K562 (cell line): ENCODE data around the gene SLC5A6. TPM values are rescaled to one million over a fixed set of nuclear protein-coding genes. Genes with fewer than 3 reads are reported as not detected.

Source experiments
- ATAC-seq: fragments of 200-7000 bp; cut with Tn5 transposase; 3 replicates; pipeline ENCODE4 v1.9.1; 2020; ENCODE audit warnings: moderate library complexity
- BruUV-seq: library from RNA; stranded (reverse); fragments of 400-500 nt; replicated peaks from 2 replicates; lab custom pipeline; 2021; lab: Mats Ljungman, UMichigan
- CTCF ChIA-PET: fragments of 300-600 bp; formaldehyde crosslinking; extraction: SDS; loops from one replicate; lab custom pipeline; 2021; ENCODE audit warnings: low intra/inter-chr PET ratio; lab: Yijun Ruan, JAX
- POLR2A ChIA-PET: fragments of 300-600, 350-650 bp; sonication (Branson Sonifier 250); formaldehyde crosslinking; extraction: SDS; loops from one replicate; lab custom pipeline; 2021; ENCODE audit warnings: antibody characterized with exemption, inconsistent platforms; lab: Yijun Ruan, JAX
- DNase-seq, 4 experiments: peaks; one replicate each; pipeline versions ENCODE4 v3.0.0 to v3.0.0-alpha.2; 2011 to 2018; ENCODE audit warnings: low spot score in 3 of 4, mixed read lengths in 3 of 4; ENCODE audit errors: extremely low read depth in 1 of 4
- FAIRE-seq: peaks from 2 replicates; lab custom pipeline; 2011; peaks lifted over from hg19 to GRCh38; lab: Jason Lieb, UNC
- H2AFZ ChIP-seq: 2 replicates; pipeline ENCODE4 v1.6.0; 2011; ENCODE audit warnings: low read depth, low read length, control low read depth, inconsistent platforms
- H3K27ac ChIP-seq: fragments of 200-600 bp; 3 replicates; pipeline ENCODE4 v1.8.0; 2011; ENCODE audit warnings: low read depth, mild to moderate bottlenecking, control low read depth, inconsistent platforms, low read length, moderate library complexity, mixed read lengths; ENCODE audit errors: extremely low read depth
- H3K27me3 ChIP-seq, 2 experiments: fragments of 300-600 bp in 1 of 2; 2 replicates in 1 of 2; 3 replicates in 1 of 2; pipeline versions ENCODE4 v1.6.0 to v1.8.0; 2011; ENCODE audit warnings: inconsistent platforms in 2 of 2, low read length in 2 of 2, mild to moderate bottlenecking in 1 of 2, mixed read lengths in 1 of 2, moderate library complexity in 1 of 2; ENCODE audit not compliant: control insufficient read depth in 2 of 2, insufficient read depth in 2 of 2
- H3K36me3 ChIP-seq: fragments of 300-600 bp; 3 replicates; pipeline ENCODE4 v1.8.0; 2011; ENCODE audit warnings: mild to moderate bottlenecking, low read length, inconsistent platforms; ENCODE audit not compliant: control insufficient read depth, insufficient read depth
- H3K4me1 ChIP-seq, 2 experiments: fragments of 200-600 bp in 1 of 2; replicated peaks in 1 of 2; 2 replicates in 1 of 2; 3 replicates in 1 of 2; pipeline versions ENCODE4 v1.5.1 to v1.8.0; 2011; ENCODE audit warnings: inconsistent platforms in 2 of 2, low read length in 2 of 2, mild to moderate bottlenecking in 1 of 2, mixed read lengths in 1 of 2, moderate library complexity in 1 of 2; ENCODE audit not compliant: control insufficient read depth in 2 of 2, insufficient read depth in 2 of 2
- H3K4me2 ChIP-seq: 2 replicates; pipeline ENCODE4 v1.6.1; 2011; ENCODE audit warnings: low read length, control low read depth, inconsistent platforms, mixed read lengths; ENCODE audit not compliant: insufficient read depth
- H3K4me3 ChIP-seq: fragments of 200-600 bp; sonication (generic), shearing (Covaris generic); 2 replicates; pipeline ENCODE4 v1.5.1; 2016; ENCODE audit warnings: control low read depth, inconsistent platforms
- H3K79me2 ChIP-seq: fragments of 200-600 bp; 3 replicates; pipeline ENCODE4 v1.8.0; 2011; ENCODE audit warnings: low read length, inconsistent platforms; ENCODE audit not compliant: control insufficient read depth, insufficient read depth
- H3K9ac ChIP-seq, 2 experiments: 2 replicates each; pipeline versions ENCODE4 v1.6.0 to v1.6.1; 2011; ENCODE audit warnings: low read depth in 2 of 2, low read length in 2 of 2, control low read depth in 1 of 2, inconsistent platforms in 1 of 2, mild to moderate bottlenecking in 1 of 2, mixed read lengths in 1 of 2; ENCODE audit not compliant: insufficient read depth in 1 of 2
- H3K9me1 ChIP-seq: one replicate; pipeline ENCODE4 v1.6.0; 2011; ENCODE audit warnings: inconsistent platforms, mild to moderate bottlenecking, low read length, moderate library complexity; ENCODE audit not compliant: control insufficient read depth, insufficient read depth
- H3K9me3 ChIP-seq: replicated peaks from 2 replicates; pipeline ENCODE4 v1.5.1; 2011; ENCODE audit warnings: low read depth, low read length, inconsistent platforms; ENCODE audit not compliant: control insufficient read depth, insufficient read depth
- H4K20me1 ChIP-seq: replicated peaks from 2 replicates; pipeline ENCODE4 v1.6.1; 2011; ENCODE audit warnings: low read length, inconsistent platforms, mixed read lengths; ENCODE audit not compliant: control insufficient read depth, insufficient read depth
- BRD9 ChIP-seq: fragments of 450-650 bp; IDR thresholded peaks from 2 replicates; pipeline ENCODE4 v1.6.1; 2018; ENCODE audit warnings: low read depth; ENCODE audit not compliant: partially characterized antibody
- CHD1 ChIP-seq: fragments of 200-600 bp; sonication (generic); IDR thresholded peaks from one replicate; pipeline ENCODE4 v1.6.1; 2012; ENCODE audit warnings: mild to moderate bottlenecking, moderate library complexity, low read length, inconsistent platforms
- GATAD2B ChIP-seq: fragments of 450-650 bp; IDR thresholded peaks from 2 replicates; pipeline ENCODE4 v1.6.1; 2017; ENCODE audit warnings: mild to moderate bottlenecking, borderline replicate concordance
- GTF2A2 ChIP-seq: IDR thresholded peaks from 2 replicates; pipeline ENCODE4 v1.6.1; 2016; ENCODE audit warnings: mild to moderate bottlenecking, missing genetic modification characterization, missing compliant biosample characterization
- ILK ChIP-seq: fragments of 450-650 bp; IDR thresholded peaks from 2 replicates; pipeline ENCODE4 v1.6.1; 2016; ENCODE audit warnings: missing genetic modification characterization, low read depth, mild to moderate bottlenecking, missing compliant biosample characterization, moderate library complexity, borderline replicate concordance
- PHF21A ChIP-seq: fragments of 450-650 bp; IDR thresholded peaks from 2 replicates; pipeline ENCODE4 v1.6.1; 2017; ENCODE audit warnings: low read depth, borderline replicate concordance
- POLR2AphosphoS5 ChIP-seq: IDR thresholded peaks from 2 replicates; pipeline ENCODE4 v1.6.1; 2011; ENCODE audit warnings: mild to moderate bottlenecking, low read depth, low read length, moderate library complexity; ENCODE audit not compliant: control insufficient read depth, insufficient read depth
- SREBF1 ChIP-seq: fragments of 150-350 bp; IDR thresholded peaks from 2 replicates; pipeline ENCODE4 v1.6.1; 2014; ENCODE audit warnings: antibody characterized with exemption, low read depth, low read length, borderline replicate concordance
- ZNF175 ChIP-seq: fragments of 200-800 bp; sonication (Bioruptor generic); IDR thresholded peaks from 2 replicates; pipeline ENCODE4 v1.6.1; 2016; ENCODE audit warnings: low read depth, mild to moderate bottlenecking, missing genetic modification characterization, missing compliant biosample characterization
- ZNF224 ChIP-seq: sonication (generic); formaldehyde crosslinking; IDR thresholded peaks from 2 replicates; pipeline ENCODE4 v1.8.0; 2022; ENCODE audit warnings: mild to moderate bottlenecking, missing genetic modification reagents
- ZZZ3 ChIP-seq: fragments of 450-650 bp; IDR thresholded peaks from 2 replicates; pipeline ENCODE4 v1.6.1; 2016; ENCODE audit warnings: antibody characterized with exemption, mild to moderate bottlenecking, moderate library complexity
- WGBS: fragments of 100-300 bp; shearing (Covaris generic); methylation state at CpG from one replicate; pipeline ENCODE4 v1.1.6; 2016; ENCODE audit warnings: low coverage, mixed read lengths; ENCODE audit not compliant: insufficient coverage; ENCODE audit errors: missing lambda C conversion rate; 5-methylcytosine and 5-hydroxymethylcytosine counted together
- in situ Hi-C: fragments of 300-500 bp; cut with MboI; formaldehyde crosslinking; loops from 4 replicates; pipeline ENCODE4 v1.15.0; 2018; ENCODE audit warnings: inconsistent platforms, mixed read lengths
- intact Hi-C: fragments of 100-400 bp; cut with micrococcal nuclease; formaldehyde crosslinking; loops from 2 replicates; pipeline ENCODE4 v1.14.2; 2022
- polyA plus RNA-seq, 8 experiments: library from polyadenylated mRNA; depleted of rRNA in 4 of 8; stranded (reverse) in 5 of 8; unstranded in 3 of 8; fragments of >200 nt; fragmentation: Nextera tagmentation in 2 of 8; fragmentation: Illumina TruSeq in 1 of 8; extraction: Ambion mirVana in 2 of 8; extraction: Trizol in 1 of 8; gene quantifications; 2 replicates each; pipeline versions ENCODE4 v1.2.1 to v1.2.3, GENCODE V29; 2011 to 2014; ENCODE audit warnings: inconsistent platforms in 1 of 8, missing spikeins in 1 of 8
- total RNA-seq, 7 experiments: library from RNA; depleted of rRNA in 6 of 7; stranded (reverse); fragments of >200 nt in 6 of 7; fragmentation: Illumina TruSeq in 2 of 7; extraction: Trizol in 2 of 7; gene quantifications; 2 replicates each; pipeline versions ENCODE4 v1.2.1 to v1.2.3, GENCODE V29; 2011 to 2021; ENCODE audit warnings: low replicate concordance in 1 of 7
- TF ChIP-seq, protein P1 (sequence below): fragments of 450-650 bp; conservative IDR thresholded peaks from 2 replicates; pipeline ENCODE4 v1.6.1; 2016; ENCODE audit warnings: missing genetic modification characterization, low read depth, mild to moderate bottlenecking, missing compliant biosample characterization, moderate library complexity
- TF ChIP-seq, protein P2 (sequence below): fragments of 450-650 bp; IDR thresholded peaks from 2 replicates; pipeline ENCODE4 v1.6.1; 2016; ENCODE audit warnings: antibody characterized with exemption
- TF ChIP-seq, protein P3 (sequence below): fragments of 450-650 bp; IDR thresholded peaks from 2 replicates; pipeline ENCODE4 v1.6.1; 2016; ENCODE audit warnings: borderline replicate concordance

SLC5A6 gene
- total and polyA plus RNA-seq, 9 of the 15 experiments (the other 6 are each of a cell fraction or from before 2014, with no cell fraction given), result 32.6 to 137 (median 107) TPM

DNA sequence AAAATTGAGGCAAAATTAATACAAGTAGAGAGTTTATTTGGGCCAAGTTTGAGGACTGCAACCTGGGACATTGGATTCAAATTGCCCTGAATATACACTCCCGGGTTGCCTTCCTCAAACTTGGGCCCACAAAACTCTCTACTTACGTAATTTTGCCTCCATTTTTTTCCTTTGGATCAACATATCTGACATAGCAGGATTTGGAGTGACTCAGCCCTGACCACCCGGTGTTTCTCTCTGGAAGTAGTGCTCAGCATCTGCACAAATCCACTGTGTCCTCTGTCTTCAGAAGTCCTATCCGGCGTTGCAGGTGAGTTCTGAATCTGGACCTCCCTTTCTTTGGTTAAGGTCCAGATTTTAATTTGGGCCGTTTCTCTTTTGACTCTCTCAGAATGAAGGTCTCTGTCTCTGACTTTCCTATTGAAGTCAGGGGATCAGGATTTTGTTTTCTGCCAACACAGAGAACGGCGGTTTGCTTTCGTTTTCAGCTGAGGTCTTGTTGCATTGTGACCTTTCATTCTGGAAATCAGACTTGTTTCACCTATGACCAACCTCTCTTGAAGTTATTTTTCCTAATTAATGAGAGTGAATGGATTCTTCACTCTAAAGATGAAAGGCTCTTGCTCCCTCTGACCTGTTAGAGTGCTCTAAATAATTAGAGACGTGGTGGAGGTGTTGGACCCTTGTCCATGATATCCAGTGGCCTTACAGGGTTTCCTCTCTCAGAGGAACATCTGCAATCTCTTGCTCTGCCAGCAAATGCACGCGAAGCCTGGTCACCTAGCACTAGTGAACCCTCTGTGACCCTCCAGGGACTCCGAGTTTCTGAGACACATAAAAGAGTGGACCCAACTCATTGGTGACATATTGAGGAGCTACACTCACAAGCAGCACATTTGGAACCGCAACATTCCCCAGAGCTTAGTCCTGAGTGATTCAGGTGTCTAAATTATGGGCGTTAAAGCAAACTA, 49.6 kb downstream of the SLC5A6 start (continued):
- TF ChIP-seq, protein P1, sequence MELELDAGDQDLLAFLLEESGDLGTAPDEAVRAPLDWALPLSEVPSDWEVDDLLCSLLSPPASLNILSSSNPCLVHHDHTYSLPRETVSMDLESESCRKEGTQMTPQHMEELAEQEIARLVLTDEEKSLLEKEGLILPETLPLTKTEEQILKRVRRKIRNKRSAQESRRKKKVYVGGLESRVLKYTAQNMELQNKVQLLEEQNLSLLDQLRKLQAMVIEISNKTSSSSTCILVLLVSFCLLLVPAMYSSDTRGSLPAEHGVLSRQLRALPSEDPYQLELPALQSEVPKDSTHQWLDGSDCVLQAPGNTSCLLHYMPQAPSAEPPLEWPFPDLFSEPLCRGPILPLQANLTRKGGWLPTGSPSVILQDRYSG, result no peak
- TF ChIP-seq GATAD2B (no peak), BRD9 (no peak)

DNA sequence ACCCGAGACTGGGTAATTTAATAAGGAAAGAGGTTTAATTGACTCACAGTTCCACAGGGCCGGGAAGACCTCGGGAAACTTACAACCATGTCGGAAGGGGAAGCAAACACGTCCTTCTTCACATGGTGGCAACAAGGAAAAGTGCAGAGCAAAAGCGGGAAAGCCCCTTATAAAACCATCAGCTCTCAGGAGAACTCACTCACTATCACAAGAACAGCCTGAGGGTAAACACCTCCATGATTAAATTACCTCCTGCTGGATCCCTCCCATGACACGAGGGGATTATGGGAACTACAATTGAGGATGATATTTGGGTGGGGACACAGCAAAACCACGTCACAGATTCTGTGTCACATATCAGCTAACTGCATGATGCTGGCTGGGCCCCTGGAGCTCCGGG, 51.9 kb downstream of the SLC5A6 start:
- no peak for DNase-seq
- in situ Hi-C loops (no loop called here), intact Hi-C loops (no loop called here)
- BruUV-seq, result no TSS peak
- no peaks in the 10 kb centered on the region for H3K79me2 ChIP-seq
- POLR2A ChIA-PET, result interaction anchor here (0.6 kb wide), 1 partner anchor 43 kb away, joined by 4 read pairs; no protein-coding TSS in a partner anchor
- no peaks in the 10 kb centered on the region for H3K9me3 ChIP-seq
- no peak for FAIRE-seq
- H3K27me3 ChIP-seq, result no peaks in the 10 kb centered on the region
- no peak overlapping the region for H3K4me3 ChIP-seq
- no peak overlapping the region for H3K9ac ChIP-seq
- H3K4me2 ChIP-seq, result no peak overlapping the region
- CTCF ChIA-PET, result no interaction called here
- H2AFZ ChIP-seq, result peak overlapping the region; percentile 9; the same call in 1 of the 2 replicates
- H3K27ac ChIP-seq, result no peak overlapping the region
- TF ChIP-seq POLR2AphosphoS5 (no peak), ZZZ3 (no peak), ZNF175 (no peak), CHD1 (no peak), ILK (tag) (no peak), SREBF1 (no peak), PHF21A (no peak), GTF2A2 (no peak), ZNF224 (CRISPR knock-in tag) (no peak)
- TF ChIP-seq, protein P2, sequence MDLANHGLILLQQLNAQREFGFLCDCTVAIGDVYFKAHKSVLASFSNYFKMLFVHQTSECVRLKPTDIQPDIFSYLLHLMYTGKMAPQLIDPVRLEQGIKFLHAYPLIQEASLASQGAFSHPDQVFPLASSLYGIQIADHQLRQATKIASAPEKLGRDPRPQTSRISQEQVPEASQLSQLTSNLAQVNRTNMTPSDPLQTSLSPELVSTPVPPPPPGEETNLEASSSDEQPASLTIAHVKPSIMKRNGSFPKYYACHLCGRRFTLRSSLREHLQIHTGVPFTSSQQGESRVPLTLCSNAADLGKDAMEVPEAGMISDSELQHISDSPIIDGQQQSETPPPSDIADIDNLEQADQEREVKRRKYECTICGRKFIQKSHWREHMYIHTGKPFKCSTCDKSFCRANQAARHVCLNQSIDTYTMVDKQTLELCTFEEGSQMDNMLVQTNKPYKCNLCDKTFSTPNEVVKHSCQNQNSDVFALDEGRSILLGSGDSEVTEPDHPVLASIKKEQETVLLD, result no peak
- TF ChIP-seq, protein P3, sequence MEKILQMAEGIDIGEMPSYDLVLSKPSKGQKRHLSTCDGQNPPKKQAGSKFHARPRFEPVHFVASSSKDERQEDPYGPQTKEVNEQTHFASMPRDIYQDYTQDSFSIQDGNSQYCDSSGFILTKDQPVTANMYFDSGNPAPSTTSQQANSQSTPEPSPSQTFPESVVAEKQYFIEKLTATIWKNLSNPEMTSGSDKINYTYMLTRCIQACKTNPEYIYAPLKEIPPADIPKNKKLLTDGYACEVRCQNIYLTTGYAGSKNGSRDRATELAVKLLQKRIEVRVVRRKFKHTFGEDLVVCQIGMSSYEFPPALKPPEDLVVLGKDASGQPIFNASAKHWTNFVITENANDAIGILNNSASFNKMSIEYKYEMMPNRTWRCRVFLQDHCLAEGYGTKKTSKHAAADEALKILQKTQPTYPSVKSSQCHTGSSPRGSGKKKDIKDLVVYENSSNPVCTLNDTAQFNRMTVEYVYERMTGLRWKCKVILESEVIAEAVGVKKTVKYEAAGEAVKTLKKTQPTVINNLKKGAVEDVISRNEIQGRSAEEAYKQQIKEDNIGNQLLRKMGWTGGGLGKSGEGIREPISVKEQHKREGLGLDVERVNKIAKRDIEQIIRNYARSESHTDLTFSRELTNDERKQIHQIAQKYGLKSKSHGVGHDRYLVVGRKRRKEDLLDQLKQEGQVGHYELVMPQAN, result no peak
- peaks cover 0 to 13% of the 10 kb centered on the region in 2 experiments; a peak in 3 of 5 replicates for H3K4me1 ChIP-seq
- H3K36me3 ChIP-seq, result no peaks in the 10 kb centered on the region
- 31% methylated on average over 9 of the region's 9 CpGs for WGBS
- no peaks in the 10 kb centered on the region for H3K9me1 ChIP-seq
- no peaks in the 10 kb centered on the region for H4K20me1 ChIP-seq
- ATAC-seq, result no peak
